HEK293 (cell line): ENCODE results near the gene CHD5.

Source experiments
- CTCF ChIA-PET: fragments of 350-600 bp; formaldehyde crosslinking; extraction: SDS; loops from one replicate; lab custom pipeline; 2021; ENCODE audit warnings: antibody characterized with exemption; lab: Yijun Ruan, JAX
- POLR2A ChIA-PET: fragments of 300-600 bp; formaldehyde crosslinking; extraction: SDS; loops from one replicate; lab custom pipeline; 2020; ENCODE audit warnings: antibody characterized with exemption, inconsistent platforms; lab: Yijun Ruan, JAX
- H3K27ac ChIP-seq: fragments of 200-500 bp; sonication (Bioruptor generic); 2 replicates; pipeline ENCODE4 v1.5.1; 2014; ENCODE audit warnings: low read depth, low read length, control low read depth, inconsistent platforms; ENCODE audit errors: extremely low read depth
- H3K36me3 ChIP-seq, 2 experiments: fragments of 200-500 bp in 1 of 2; sonication (Bioruptor generic) in 1 of 2; 1 replicate in 1 of 2; 2 replicates in 1 of 2; pipeline ENCODE4 v1.5.1; 2014 to 2017; ENCODE audit warnings: inconsistent platforms in 2 of 2, low read length in 2 of 2; ENCODE audit not compliant: control insufficient read depth in 2 of 2, insufficient read depth in 1 of 2
- H3K4me1 ChIP-seq: fragments of 200-500 bp; sonication (Bioruptor generic); 2 replicates; pipeline ENCODE4 v1.5.1; 2014; ENCODE audit warnings: mild to moderate bottlenecking, low read length, inconsistent platforms; ENCODE audit not compliant: control insufficient read depth, insufficient read depth
- H3K4me3 ChIP-seq: 2 replicates; pipeline ENCODE4 v1.5.1; 2011; ENCODE audit warnings: low read depth, mild to moderate bottlenecking, control low read depth, low read length, moderate library complexity
- H3K9me3 ChIP-seq: fragments of 200-500 bp; sonication (Bioruptor generic); 2 replicates; pipeline ENCODE4 v1.5.1; 2014; ENCODE audit warnings: low read depth, low read length, inconsistent platforms; ENCODE audit not compliant: control insufficient read depth, insufficient read depth
- MZF1 ChIP-seq: fragments of 450-650 bp; formaldehyde crosslinking; IDR thresholded peaks from 2 replicates; pipeline ENCODE4 v1.5.1; 2017; ENCODE audit warnings: missing biosample characterization, missing genetic modification characterization, borderline replicate concordance
- PRDM10 ChIP-seq: fragments of 450-650 bp; formaldehyde crosslinking; IDR thresholded peaks from 2 replicates; pipeline ENCODE4 v1.5.1; 2016; ENCODE audit warnings: missing biosample characterization, missing genetic modification characterization
- SETDB1 ChIP-seq: IDR thresholded peaks from one replicate; pipeline ENCODE4 v1.6.1; 2017; ENCODE audit warnings: mild to moderate bottlenecking, low read length, moderate library complexity, mixed read lengths; ENCODE audit not compliant: insufficient read length
- SP3 ChIP-seq: fragments of 450-650 bp; formaldehyde crosslinking; IDR thresholded peaks from 2 replicates; pipeline ENCODE4 v1.5.1; 2016; ENCODE audit warnings: missing biosample characterization, missing genetic modification characterization
- ZBTB7A ChIP-seq: fragments of 450-650 bp; formaldehyde crosslinking; IDR thresholded peaks from 2 replicates; pipeline ENCODE4 v1.5.1; 2016; ENCODE audit warnings: low read depth, missing biosample characterization, missing genetic modification characterization
- ZNF155 ChIP-seq: fragments of 450-650 bp; formaldehyde crosslinking; IDR thresholded peaks from 2 replicates; pipeline ENCODE4 v1.5.1; 2016; ENCODE audit warnings: missing biosample characterization, missing genetic modification characterization
- ZNF266 ChIP-seq: fragments of 450-650 bp; formaldehyde crosslinking; IDR thresholded peaks from 2 replicates; pipeline ENCODE4 v1.5.1; 2016; ENCODE audit warnings: missing biosample characterization, missing genetic modification characterization, low read depth
- ZNF280D ChIP-seq: fragments of 450-650 bp; formaldehyde crosslinking; IDR thresholded peaks from 2 replicates; pipeline ENCODE4 v1.5.1; 2016; ENCODE audit warnings: missing biosample characterization, missing genetic modification characterization
- ZNF404 ChIP-seq: fragments of 450-650 bp; formaldehyde crosslinking; IDR thresholded peaks from 2 replicates; pipeline ENCODE4 v1.5.1; 2017; ENCODE audit warnings: missing biosample characterization, missing genetic modification characterization
- ZNF433 ChIP-seq: fragments of 450-650 bp; formaldehyde crosslinking; IDR thresholded peaks from 2 replicates; pipeline ENCODE4 v1.5.1; 2016; ENCODE audit warnings: missing biosample characterization, missing genetic modification characterization, low read depth
- ZNF560 ChIP-seq: fragments of 450-650 bp; formaldehyde crosslinking; IDR thresholded peaks from 2 replicates; pipeline ENCODE4 v1.5.1; 2017; ENCODE audit warnings: missing biosample characterization, missing genetic modification characterization, borderline replicate concordance
- ZNF600 ChIP-seq: fragments of 450-650 bp; formaldehyde crosslinking; IDR thresholded peaks from 2 replicates; pipeline ENCODE4 v1.5.1; 2016; ENCODE audit warnings: missing biosample characterization, missing genetic modification characterization
- ZNF843 ChIP-seq: fragments of 450-650 bp; formaldehyde crosslinking; IDR thresholded peaks from 2 replicates; pipeline ENCODE4 v1.5.1; 2016; ENCODE audit warnings: missing biosample characterization, missing genetic modification characterization
- ZSCAN30 ChIP-seq: fragments of 450-650 bp; IDR thresholded peaks from 2 replicates; pipeline ENCODE4 v1.5.1; 2018; ENCODE audit warnings: missing biosample characterization, mild to moderate bottlenecking, missing genetic modification characterization, moderate library complexity
- ZSCAN4 ChIP-seq: fragments of 450-650 bp; formaldehyde crosslinking; IDR thresholded peaks from 2 replicates; pipeline ENCODE4 v1.5.1; 2017; ENCODE audit warnings: missing biosample characterization, missing genetic modification characterization

The CHD5 gene

GRCh38 chr1:6205849-6206519 lies 25.9 kb upstream of the CHD5 start, which contains the start of gene RNF207 (continued):
- TF ChIP-seq ZNF433 (tag by site-specific recombination): no peak
- no peak for TF ChIP-seq ZNF560 (tag by site-specific recombination)
- TF ChIP-seq MZF1 (tag by site-specific recombination): no peak
- TF ChIP-seq SP3 (tag by site-specific recombination): peak; percentile 62
- no peak for TF ChIP-seq ZNF404 (tag by site-specific recombination)
- TF ChIP-seq ZNF266 (tag by site-specific recombination): no peak
- no peak; the same call in 1 of the 2 replicates for TF ChIP-seq ZNF600 (tag by site-specific recombination)
- no peak for TF ChIP-seq ZBTB7A (tag by site-specific recombination)
- TF ChIP-seq SETDB1: no peak
- TF ChIP-seq ZSCAN4: no peak
- no peak for TF ChIP-seq ZNF155 (tag by site-specific recombination)
- peak; percentile 33; the same call in 1 of the 2 replicates for TF ChIP-seq ZNF843 (tag by site-specific recombination)
- TF ChIP-seq ZNF280D (tag by site-specific recombination): no peak

- ChIA-PET POLR2A (interaction anchor here (0.6 to 1.1 kb wide), 4 partner anchors 17 to 97 kb away, joined by 3 to 4 read pairs (median 3); no protein-coding TSS in a partner anchor), CTCF (interaction anchor here (0.6 to 0.9 kb wide), 4 partner anchors 43 to 285 kb away, joined by 3 read pairs; no protein-coding TSS in a partner anchor)
- peaks cover 0 to 11% of the 10 kb centered on the region in 2 experiments; a peak in 2 of 3 replicates for H3K36me3 ChIP-seq
- H3K27ac ChIP-seq: no peak overlapping the region
- H3K9me3 ChIP-seq: no peaks in the 10 kb centered on the region
- H3K4me1 ChIP-seq: peaks cover 4% of the 10 kb centered on the region; the same call in 1 of the 2 replicates
- no peak overlapping the region for H3K4me3 ChIP-seq
- peak; percentile 85 for TF ChIP-seq PRDM10 (tag by site-specific recombination)
- TF ChIP-seq ZSCAN30 (tag by site-specific recombination): no peak
Measured at GRCh38 chr1:6202256-6202655, 22.1 kb upstream of the CHD5 start.
